SK-N-SH (cell line): ENCODE measurements around the gene SPOCK3. TPM values are rescaled to one million over a fixed set of nuclear protein-coding genes. Genes with fewer than 3 reads are reported as not detected.

Experiments used
- CTCF ChIA-PET: fragments of 300-600, 350-600 bp; formaldehyde crosslinking; extraction: SDS; loops from one replicate; lab custom pipeline; 2021; lab: Yijun Ruan, JAX
- POLR2A ChIA-PET: fragments of 350-600 bp; sonication (Branson Sonifier 250); formaldehyde crosslinking; extraction: SDS; loops from one replicate; lab custom pipeline; 2020; ENCODE audit warnings: antibody characterized with exemption, inconsistent platforms; lab: Yijun Ruan, JAX
- DNase-seq: peaks from one replicate; pipeline ENCODE4 v3.0.0; 2012
- H2AFZ ChIP-seq: fragments of 200-600 bp; sonication (generic); 2 replicates; pipeline ENCODE4 v1.8.1; 2016; ENCODE audit warnings: antibody characterized with exemption, mild to moderate bottlenecking, low read depth
- H3F3A ChIP-seq: fragments of 200-600 bp; sonication (generic); replicated peaks from 2 replicates; pipeline ENCODE3; 2016; ENCODE audit warnings: antibody characterized with exemption, mild to moderate bottlenecking; ENCODE audit not compliant: insufficient read depth
- H3K27ac ChIP-seq, 2 experiments: fragments of 200-500 bp in 1 of 2; fragments of 200-600 bp in 1 of 2; sonication (Bioruptor generic) in 1 of 2; sonication (generic), shearing (Covaris generic) in 1 of 2; 2 replicates each; pipeline versions ENCODE4 v1.5.1 to v1.6.1; 2014 to 2016; ENCODE audit warnings: low read depth in 2 of 2, inconsistent platforms in 1 of 2, low read length in 1 of 2, mild to moderate bottlenecking in 1 of 2, mixed read lengths in 1 of 2
- H3K27me3 ChIP-seq: fragments of 200-600 bp; sonication (generic), shearing (Covaris generic); 2 replicates; pipeline ENCODE4 v1.6.1; 2016; ENCODE audit warnings: mixed run types; ENCODE audit not compliant: insufficient read depth
- H3K36me3 ChIP-seq, 2 experiments: fragments of 200-500 bp in 1 of 2; fragments of 200-600 bp in 1 of 2; sonication (Bioruptor generic) in 1 of 2; sonication (generic) in 1 of 2; replicated peaks in 1 of 2; 2 replicates each; pipeline versions ENCODE3 to v1.5.1; 2014 to 2016; ENCODE audit warnings: low read length in 1 of 2, mild to moderate bottlenecking in 1 of 2; ENCODE audit not compliant: insufficient read depth in 2 of 2, control insufficient read depth in 1 of 2
- H3K4me1 ChIP-seq, 2 experiments: fragments of 200-500 bp in 1 of 2; fragments of 200-600 bp in 1 of 2; sonication (Bioruptor generic) in 1 of 2; sonication (generic), shearing (Covaris generic) in 1 of 2; 2 replicates each; pipeline versions ENCODE4 v1.5.1 to v1.6.1; 2014 to 2016; ENCODE audit warnings: low read depth in 1 of 2, low read length in 1 of 2, mixed run types in 1 of 2; ENCODE audit not compliant: insufficient read depth in 2 of 2, control insufficient read depth in 1 of 2
- H3K4me2 ChIP-seq: fragments of 200-600 bp; sonication (generic), shearing (Covaris generic); 2 replicates; pipeline ENCODE4 v1.6.1; 2017; ENCODE audit warnings: mixed run types
- H3K4me3 ChIP-seq, 2 experiments: fragments of 200-500 bp in 1 of 2; fragments of 200-600 bp in 1 of 2; sonication (Bioruptor generic) in 1 of 2; sonication (generic), shearing (Covaris generic) in 1 of 2; 2 replicates each; pipeline versions ENCODE4 v1.5.1 to v1.8.1; 2014 to 2016; ENCODE audit warnings: low read depth in 2 of 2, inconsistent platforms in 1 of 2, low read length in 1 of 2, mild to moderate bottlenecking in 1 of 2, mixed read lengths in 1 of 2, moderate library complexity in 1 of 2
- H3K79me2 ChIP-seq: fragments of 200-600 bp; sonication (generic); 2 replicates; pipeline ENCODE4 v1.8.1; 2017; ENCODE audit warnings: mild to moderate bottlenecking; ENCODE audit not compliant: insufficient read depth
- H3K9ac ChIP-seq: fragments of 200-600 bp; sonication (generic); 2 replicates; pipeline ENCODE4 v1.6.1; 2017; ENCODE audit warnings: mixed run types
- H3K9me2 ChIP-seq: fragments of 200-600 bp; sonication (generic); 2 replicates; pipeline ENCODE4 v1.6.1; 2017; ENCODE audit warnings: mixed run types
- H3K9me3 ChIP-seq: fragments of 200-600 bp; sonication (generic); 2 replicates; pipeline ENCODE4 v1.6.1; 2017; ENCODE audit warnings: mixed run types, mild to moderate bottlenecking, moderate library complexity
- H4K20me1 ChIP-seq: fragments of 200-600 bp; sonication (generic); 2 replicates; pipeline ENCODE4 v1.6.1; 2017; ENCODE audit warnings: mild to moderate bottlenecking, mixed run types; ENCODE audit not compliant: insufficient read depth
- EZH2phosphoT487 ChIP-seq: fragments of 200-600 bp; sonication (generic); IDR thresholded peaks from 2 replicates; pipeline ENCODE4 v1.6.1; 2017; ENCODE audit warnings: low read depth, mixed run types, mild to moderate bottlenecking, antibody characterized with exemption, moderate library complexity, borderline replicate concordance
- FOSL2 ChIP-seq: IDR thresholded peaks from 2 replicates; pipeline ENCODE4 v1.4.0; 2012; ENCODE audit warnings: low read depth, mild to moderate bottlenecking, moderate library complexity, borderline replicate concordance
- GABPA ChIP-seq: IDR thresholded peaks from 2 replicates; pipeline ENCODE4 v1.4.0; 2012; ENCODE audit warnings: low read depth, mild to moderate bottlenecking
- GATA2 ChIP-seq: sonication (generic); formaldehyde crosslinking; IDR thresholded peaks from 2 replicates; pipeline ENCODE4 v1.5.0; 2020; ENCODE audit warnings: mild to moderate bottlenecking, missing genetic modification reagents
- IRF3 ChIP-seq: fragments of 150-350 bp; IDR thresholded peaks from 2 replicates; pipeline ENCODE4 v1.6.1; 2016; ENCODE audit warnings: mild to moderate bottlenecking, low read depth, low read length
- MAX ChIP-seq: IDR thresholded peaks from 2 replicates; pipeline ENCODE4 v1.4.0; 2012; ENCODE audit warnings: low read depth
- MXI1 ChIP-seq: IDR thresholded peaks from 2 replicates; pipeline ENCODE4 v1.6.1; 2012; ENCODE audit warnings: mild to moderate bottlenecking, low read depth, low read length, improper control_type of control experiment
- RAD21 ChIP-seq: IDR thresholded peaks from 2 replicates; pipeline ENCODE4 v1.6.1; 2012; ENCODE audit warnings: mild to moderate bottlenecking, low read length
- RCOR1 ChIP-seq: fragments of 150-350 bp; IDR thresholded peaks from 2 replicates; pipeline ENCODE4 v1.6.1; 2017; ENCODE audit warnings: antibody characterized with exemption, low read length
- RXRA ChIP-seq: IDR thresholded peaks from 2 replicates; pipeline ENCODE4 v1.4.0; 2012; ENCODE audit warnings: low read depth, mild to moderate bottlenecking, borderline replicate concordance
- SIN3A ChIP-seq: IDR thresholded peaks from 2 replicates; pipeline ENCODE4 v1.6.1; 2012; ENCODE audit warnings: low read depth, mild to moderate bottlenecking, low read length, moderate library complexity, borderline replicate concordance
- SMC3 ChIP-seq: IDR thresholded peaks from 2 replicates; pipeline ENCODE4 v1.6.1; 2012; ENCODE audit warnings: low read depth, low read length, improper control_type of control experiment
- TAF1 ChIP-seq: IDR thresholded peaks from 2 replicates; pipeline ENCODE4 v1.6.1; 2012; ENCODE audit warnings: low read depth, mild to moderate bottlenecking, low read length, moderate library complexity, borderline replicate concordance
- TCF12 ChIP-seq: IDR thresholded peaks from 2 replicates; pipeline ENCODE4 v1.4.0; 2012
- TEAD4 ChIP-seq: IDR thresholded peaks from 2 replicates; pipeline ENCODE4 v1.4.0; 2012; ENCODE audit warnings: mild to moderate bottlenecking, borderline replicate concordance; ENCODE audit not compliant: insufficient read depth
- USF1 ChIP-seq: IDR thresholded peaks from 2 replicates; pipeline ENCODE4 v1.4.0; 2012; ENCODE audit warnings: low read depth, borderline replicate concordance
- USF2 ChIP-seq: fragments of 150-350 bp; IDR thresholded peaks from 2 replicates; pipeline ENCODE4 v1.6.1; 2017; ENCODE audit warnings: antibody characterized with exemption, low read length, low read depth, borderline replicate concordance
- WGBS: methylation state at CpG from one replicate; pipeline ENCODE4 v1.1.6; 2017; ENCODE audit warnings: low lambda C conversion rate; 5-methylcytosine and 5-hydroxymethylcytosine counted together
- polyA plus RNA-seq, 3 experiments: library from polyadenylated mRNA; depleted of rRNA; stranded (reverse); fragments of >200 nt; gene quantifications; 2 replicates each; pipeline ENCODE4 v1.2.3, GENCODE V29; 2012

The SPOCK3 gene
- polyA plus RNA-seq, 1 of the 3 experiments (the other 2 are of a cell fraction) = not detected

GRCh38 chr4:167176723-167177367 lies 57.4 kb downstream of the SPOCK3 start:
- Histone ChIP-seq H3K4me1 (no peaks in the 10 kb centered on the region), H4K20me1 (no peaks in the 10 kb centered on the region), H3K9me3 (no peaks in the 10 kb centered on the region), H3K4me2 (no peak overlapping the region), H3K9ac (no peak overlapping the region), H2AFZ (no peak overlapping the region), H3K27ac (no peak overlapping the region), H3F3A (no peaks in the 10 kb centered on the region), H3K27me3 (no peaks in the 10 kb centered on the region), H3K4me3 (no peak overlapping the region), H3K9me2 (no peaks in the 10 kb centered on the region), H3K79me2 (no peaks in the 10 kb centered on the region), H3K36me3 (no peaks in the 10 kb centered on the region)
- no peak for TF ChIP-seq USF2
- POLR2A ChIA-PET = no interaction called here
- CTCF ChIA-PET = no interaction called here
- no peak for DNase-seq
- 11% methylated on average over 6 of the region's 6 CpGs for WGBS

- no peak overlapping the region for H3K27ac ChIP-seq
- H3K9me2 ChIP-seq = no peaks in the 10 kb centered on the region
- POLR2A ChIA-PET = no interaction called here
- H3K9ac ChIP-seq = no peak overlapping the region
- H3K4me2 ChIP-seq = no peak overlapping the region
- 0% methylated on average over 1 of the region's 1 CpG for WGBS
- no peaks in the 10 kb centered on the region for H3K79me2 ChIP-seq
- no peak for DNase-seq
- no peak overlapping the region for H2AFZ ChIP-seq
- H3K27me3 ChIP-seq = no peaks in the 10 kb centered on the region
- H3K4me3 ChIP-seq = no peak overlapping the region
- H3K9me3 ChIP-seq = no peaks in the 10 kb centered on the region
- CTCF ChIA-PET = no interaction called here
- no peaks in the 10 kb centered on the region for H3K36me3 ChIP-seq
- H3F3A ChIP-seq = no peaks in the 10 kb centered on the region
- no peaks in the 10 kb centered on the region for H3K4me1 ChIP-seq
- TF ChIP-seq GABPA = no peak
- no peak for TF ChIP-seq IRF3
- no peak for TF ChIP-seq USF2
- no peak for TF ChIP-seq TEAD4
- no peak for TF ChIP-seq EZH2phosphoT487
- no peak for TF ChIP-seq TAF1
- no peaks in the 10 kb centered on the region for H4K20me1 ChIP-seq
Measured at GRCh38 chr4:167171928-167172327, 62.4 kb downstream of the SPOCK3 start.

GRCh38 chr4:167168611-167169010 lies 65.7 kb downstream of the SPOCK3 start:
- no peak overlapping the region for H3K27ac ChIP-seq
- 45% methylated on average over 2 of the region's 2 CpGs for WGBS

More at GRCh38 chr4:167168611-167169010, 65.7 kb downstream of the SPOCK3 start:
- no peak overlapping the region for H3K4me3 ChIP-seq
- H3K36me3 ChIP-seq = no peaks in the 10 kb centered on the region
- no peak overlapping the region for H3K9ac ChIP-seq
- TF ChIP-seq MXI1 = no peak
- no peak for TF ChIP-seq MAX
- TF ChIP-seq SMC3 = no peak
- TF ChIP-seq RXRA = no peak
- TF ChIP-seq FOSL2 = no peak
- no peak for TF ChIP-seq RAD21
- TF ChIP-seq GATA2 (CRISPR knock-in tag) = no peak
- no peak for TF ChIP-seq TCF12
- TF ChIP-seq RCOR1 = no peak
- TF ChIP-seq IRF3 = no peak
- TF ChIP-seq USF1 = no peak
- no peak for TF ChIP-seq SIN3A
- no peak for TF ChIP-seq GABPA
- TF ChIP-seq, all 33 proteins: peak for 0
- Histone ChIP-seq H3K9me3 (no peaks in the 10 kb centered on the region), H4K20me1 (no peaks in the 10 kb centered on the region), H3F3A (no peaks in the 10 kb centered on the region), H3K4me2 (no peak overlapping the region), H3K27me3 (no peaks in the 10 kb centered on the region), H3K9me2 (no peaks in the 10 kb centered on the region), H3K79me2 (no peaks in the 10 kb centered on the region), H3K4me1 (no peaks in the 10 kb centered on the region), H2AFZ (no peak overlapping the region)
- ChIA-PET CTCF (no interaction called here), POLR2A (no interaction called here)
- no peak for DNase-seq
